SK-N-SH (cell line): ENCODE data around the gene PDE4D. TPM values are rescaled to one million over a fixed set of nuclear protein-coding genes. Genes with fewer than 3 reads are reported as not detected.

Source experiments
- CTCF ChIA-PET: fragments of 300-600, 350-600 bp; formaldehyde crosslinking; extraction: SDS; loops from one replicate; lab custom pipeline; 2021; lab: Yijun Ruan, JAX
- POLR2A ChIA-PET: fragments of 350-600 bp; sonication (Branson Sonifier 250); formaldehyde crosslinking; extraction: SDS; loops from one replicate; lab custom pipeline; 2020; ENCODE audit warnings: antibody characterized with exemption, inconsistent platforms; lab: Yijun Ruan, JAX
- DNase-seq: peaks from one replicate; pipeline ENCODE4 v3.0.0; 2012
- H2AFZ ChIP-seq: fragments of 200-600 bp; sonication (generic); 2 replicates; pipeline ENCODE4 v1.8.1; 2016; ENCODE audit warnings: antibody characterized with exemption, mild to moderate bottlenecking, low read depth
- H3F3A ChIP-seq: fragments of 200-600 bp; sonication (generic); replicated peaks from 2 replicates; pipeline ENCODE3; 2016; ENCODE audit warnings: antibody characterized with exemption, mild to moderate bottlenecking; ENCODE audit not compliant: insufficient read depth
- H3K27ac ChIP-seq, 2 experiments: fragments of 200-500 bp in 1 of 2; fragments of 200-600 bp in 1 of 2; sonication (Bioruptor generic) in 1 of 2; sonication (generic), shearing (Covaris generic) in 1 of 2; 2 replicates each; pipeline versions ENCODE4 v1.5.1 to v1.6.1; 2014 to 2016; ENCODE audit warnings: low read depth in 2 of 2, inconsistent platforms in 1 of 2, low read length in 1 of 2, mild to moderate bottlenecking in 1 of 2, mixed read lengths in 1 of 2
- H3K27me3 ChIP-seq: fragments of 200-600 bp; sonication (generic), shearing (Covaris generic); 2 replicates; pipeline ENCODE4 v1.6.1; 2016; ENCODE audit warnings: mixed run types; ENCODE audit not compliant: insufficient read depth
- H3K36me3 ChIP-seq, 2 experiments: fragments of 200-500 bp in 1 of 2; fragments of 200-600 bp in 1 of 2; sonication (Bioruptor generic) in 1 of 2; sonication (generic) in 1 of 2; replicated peaks in 1 of 2; 2 replicates each; pipeline versions ENCODE3 to v1.5.1; 2014 to 2016; ENCODE audit warnings: low read length in 1 of 2, mild to moderate bottlenecking in 1 of 2; ENCODE audit not compliant: insufficient read depth in 2 of 2, control insufficient read depth in 1 of 2
- H3K4me1 ChIP-seq, 2 experiments: fragments of 200-500 bp in 1 of 2; fragments of 200-600 bp in 1 of 2; sonication (Bioruptor generic) in 1 of 2; sonication (generic), shearing (Covaris generic) in 1 of 2; 2 replicates each; pipeline versions ENCODE4 v1.5.1 to v1.6.1; 2014 to 2016; ENCODE audit warnings: low read depth in 1 of 2, low read length in 1 of 2, mixed run types in 1 of 2; ENCODE audit not compliant: insufficient read depth in 2 of 2, control insufficient read depth in 1 of 2
- H3K4me2 ChIP-seq: fragments of 200-600 bp; sonication (generic), shearing (Covaris generic); 2 replicates; pipeline ENCODE4 v1.6.1; 2017; ENCODE audit warnings: mixed run types
- H3K4me3 ChIP-seq, 2 experiments: fragments of 200-500 bp in 1 of 2; fragments of 200-600 bp in 1 of 2; sonication (Bioruptor generic) in 1 of 2; sonication (generic), shearing (Covaris generic) in 1 of 2; 2 replicates each; pipeline versions ENCODE4 v1.5.1 to v1.8.1; 2014 to 2016; ENCODE audit warnings: low read depth in 2 of 2, inconsistent platforms in 1 of 2, low read length in 1 of 2, mild to moderate bottlenecking in 1 of 2, mixed read lengths in 1 of 2, moderate library complexity in 1 of 2
- H3K79me2 ChIP-seq: fragments of 200-600 bp; sonication (generic); 2 replicates; pipeline ENCODE4 v1.8.1; 2017; ENCODE audit warnings: mild to moderate bottlenecking; ENCODE audit not compliant: insufficient read depth
- H3K9ac ChIP-seq: fragments of 200-600 bp; sonication (generic); 2 replicates; pipeline ENCODE4 v1.6.1; 2017; ENCODE audit warnings: mixed run types
- H3K9me2 ChIP-seq: fragments of 200-600 bp; sonication (generic); 2 replicates; pipeline ENCODE4 v1.6.1; 2017; ENCODE audit warnings: mixed run types
- H3K9me3 ChIP-seq: fragments of 200-600 bp; sonication (generic); 2 replicates; pipeline ENCODE4 v1.6.1; 2017; ENCODE audit warnings: mixed run types, mild to moderate bottlenecking, moderate library complexity
- H4K20me1 ChIP-seq: fragments of 200-600 bp; sonication (generic); 2 replicates; pipeline ENCODE4 v1.6.1; 2017; ENCODE audit warnings: mild to moderate bottlenecking, mixed run types; ENCODE audit not compliant: insufficient read depth
- CTCF ChIP-seq: fragments of 200-600 bp; sonication (generic); IDR thresholded peaks from 2 replicates; pipeline ENCODE4 v1.6.1; 2017; ENCODE audit warnings: antibody characterized with exemption, mild to moderate bottlenecking, moderate library complexity
- EZH2phosphoT487 ChIP-seq: fragments of 200-600 bp; sonication (generic); IDR thresholded peaks from 2 replicates; pipeline ENCODE4 v1.6.1; 2017; ENCODE audit warnings: low read depth, mixed run types, mild to moderate bottlenecking, antibody characterized with exemption, moderate library complexity, borderline replicate concordance
- FOSL2 ChIP-seq: IDR thresholded peaks from 2 replicates; pipeline ENCODE4 v1.4.0; 2012; ENCODE audit warnings: low read depth, mild to moderate bottlenecking, moderate library complexity, borderline replicate concordance
- GATA2 ChIP-seq: sonication (generic); formaldehyde crosslinking; IDR thresholded peaks from 2 replicates; pipeline ENCODE4 v1.5.0; 2020; ENCODE audit warnings: mild to moderate bottlenecking, missing genetic modification reagents
- MAX ChIP-seq: IDR thresholded peaks from 2 replicates; pipeline ENCODE4 v1.4.0; 2012; ENCODE audit warnings: low read depth
- MEF2A ChIP-seq: IDR thresholded peaks from 2 replicates; pipeline ENCODE4 v1.4.0; 2012; ENCODE audit warnings: low read depth, borderline replicate concordance
- NFIC ChIP-seq: IDR thresholded peaks from 2 replicates; pipeline ENCODE4 v1.4.0; 2012; ENCODE audit warnings: borderline replicate concordance
- NRF1 ChIP-seq: IDR thresholded peaks from 2 replicates; pipeline ENCODE4 v1.6.1; 2012; ENCODE audit warnings: low read depth, mild to moderate bottlenecking, low read length
- POLR2AphosphoS5 ChIP-seq: IDR thresholded peaks from 2 replicates; pipeline ENCODE4 v1.6.1; 2012; ENCODE audit warnings: low read depth, low read length
- RAD21 ChIP-seq: IDR thresholded peaks from 2 replicates; pipeline ENCODE4 v1.6.1; 2012; ENCODE audit warnings: mild to moderate bottlenecking, low read length
- REST ChIP-seq: IDR thresholded peaks from 2 replicates; pipeline ENCODE4 v1.6.1; 2012; ENCODE audit warnings: mild to moderate bottlenecking, low read depth, low read length, moderate library complexity
- RFX5 ChIP-seq: IDR thresholded peaks from 2 replicates; pipeline ENCODE4 v1.6.1; 2012; ENCODE audit warnings: mild to moderate bottlenecking, improper control_type of control experiment, low read length
- RXRA ChIP-seq: IDR thresholded peaks from 2 replicates; pipeline ENCODE4 v1.4.0; 2012; ENCODE audit warnings: low read depth, mild to moderate bottlenecking, borderline replicate concordance
- SIN3A ChIP-seq: IDR thresholded peaks from 2 replicates; pipeline ENCODE4 v1.6.1; 2012; ENCODE audit warnings: low read depth, mild to moderate bottlenecking, low read length, moderate library complexity, borderline replicate concordance
- TCF12 ChIP-seq: IDR thresholded peaks from 2 replicates; pipeline ENCODE4 v1.4.0; 2012
- TEAD4 ChIP-seq: IDR thresholded peaks from 2 replicates; pipeline ENCODE4 v1.4.0; 2012; ENCODE audit warnings: mild to moderate bottlenecking, borderline replicate concordance; ENCODE audit not compliant: insufficient read depth
- USF2 ChIP-seq: fragments of 150-350 bp; IDR thresholded peaks from 2 replicates; pipeline ENCODE4 v1.6.1; 2017; ENCODE audit warnings: antibody characterized with exemption, low read length, low read depth, borderline replicate concordance
- YY1 ChIP-seq: IDR thresholded peaks from 2 replicates; pipeline ENCODE4 v1.4.0; 2012; ENCODE audit warnings: low read depth, mild to moderate bottlenecking
- WGBS: methylation state at CpG from one replicate; pipeline ENCODE4 v1.1.6; 2017; ENCODE audit warnings: low lambda C conversion rate; 5-methylcytosine and 5-hydroxymethylcytosine counted together
- polyA plus RNA-seq, 3 experiments: library from polyadenylated mRNA; depleted of rRNA; stranded (reverse); fragments of >200 nt; gene quantifications; 2 replicates each; pipeline ENCODE4 v1.2.3, GENCODE V29; 2012

The PDE4D gene
- polyA plus RNA-seq, 1 of the 3 experiments (the other 2 are of a cell fraction): 2.4 TPM

- POLR2A ChIA-PET: no interaction called here
Measured at GRCh38 chr5:58923355-58923754, 970.2 kb downstream of the PDE4D start.

More at GRCh38 chr5:58923355-58923754, 970.2 kb downstream of the PDE4D start:
- Histone ChIP-seq H3K4me3 (no peak overlapping the region), H2AFZ (no peak overlapping the region), H3K9ac (no peak overlapping the region), H3K4me2 (no peak overlapping the region), H4K20me1 (no peaks in the 10 kb centered on the region), H3K27me3 (no peaks in the 10 kb centered on the region; the same call in 1 of the 2 replicates), H3K79me2 (no peaks in the 10 kb centered on the region), H3F3A (no peaks in the 10 kb centered on the region), H3K9me3 (no peaks in the 10 kb centered on the region), H3K4me1 (no peaks in the 10 kb centered on the region; a peak in 1 of 4 replicates), H3K9me2 (no peaks in the 10 kb centered on the region), H3K27ac (no peak overlapping the region), H3K36me3 (no peaks in the 10 kb centered on the region)
- CTCF ChIA-PET: no interaction called here
- no peak for DNase-seq
- 76% methylated on average over 2 of the region's 2 CpGs for WGBS
- TF ChIP-seq RAD21: no peak
- TF ChIP-seq TEAD4: no peak
- no peak for TF ChIP-seq REST
- TF ChIP-seq FOSL2: no peak
- no peak for TF ChIP-seq USF2
- no peak for TF ChIP-seq MAX
- no peak for TF ChIP-seq POLR2AphosphoS5
- no peak for TF ChIP-seq SIN3A
- no peak for TF ChIP-seq RFX5
- TF ChIP-seq NFIC: no peak
- no peak for TF ChIP-seq GATA2 (CRISPR knock-in tag)
- TF ChIP-seq TCF12: no peak
- no peak for TF ChIP-seq NRF1
- TF ChIP-seq CTCF: no peak
- no peak for TF ChIP-seq YY1
- no peak for TF ChIP-seq RXRA
- TF ChIP-seq MEF2A: no peak
- TF ChIP-seq EZH2phosphoT487: no peak
